Chondrocyte (in vitro differentiated cells): ENCODE data around the gene ASTN2. TPM values are rescaled to one million over a fixed set of nuclear protein-coding genes. Genes with fewer than 3 reads are reported as not detected.

Source experiments
- DNase-seq: peaks from one replicate; pipeline ENCODE4 v3.0.0; 2021; ENCODE audit warnings: mixed read lengths, low spot score
- H3K27ac Mint-ChIP-seq: one replicate; pipeline ENCODE4 v1.8.0; 2021; ENCODE audit warnings: mild to moderate bottlenecking, moderate library complexity, mixed read lengths; ENCODE audit not compliant: unreplicated experiment
- H3K27me3 Mint-ChIP-seq: 2 replicates; pipeline ENCODE4 v1.8.0; 2021; ENCODE audit warnings: low read depth, mixed read lengths
- H3K36me3 Mint-ChIP-seq: 2 replicates; pipeline ENCODE4 v1.8.0; 2021; ENCODE audit warnings: low read depth, mixed read lengths
- H3K4me1 Mint-ChIP-seq: 2 replicates; pipeline ENCODE4 v1.8.0; 2021; ENCODE audit warnings: low read depth, mild to moderate bottlenecking, mixed read lengths
- H3K4me3 Mint-ChIP-seq: one replicate; pipeline ENCODE4 v1.8.0; 2021; ENCODE audit warnings: mild to moderate bottlenecking, moderate library complexity, mixed read lengths; ENCODE audit not compliant: unreplicated experiment
- H3K9me3 Mint-ChIP-seq: 2 replicates; pipeline ENCODE4 v1.8.0; 2021; ENCODE audit warnings: low read depth, mixed read lengths
- total RNA-seq: library from RNA; stranded (reverse); gene quantifications from 3 replicates; pipeline ENCODE4 v1.2.1, GENCODE V29; 2021
- TF ChIP-seq, protein P1 (sequence below): fragments of 200-600 bp; sonication (generic); IDR thresholded peaks from 2 replicates; pipeline ENCODE4 v1.5.0; 2021; ENCODE audit warnings: antibody characterized with exemption, mild to moderate bottlenecking, moderate library complexity

The ASTN2 gene
- total RNA-seq, 1 donor from 2014 or later: 3.6 TPM

DNA sequence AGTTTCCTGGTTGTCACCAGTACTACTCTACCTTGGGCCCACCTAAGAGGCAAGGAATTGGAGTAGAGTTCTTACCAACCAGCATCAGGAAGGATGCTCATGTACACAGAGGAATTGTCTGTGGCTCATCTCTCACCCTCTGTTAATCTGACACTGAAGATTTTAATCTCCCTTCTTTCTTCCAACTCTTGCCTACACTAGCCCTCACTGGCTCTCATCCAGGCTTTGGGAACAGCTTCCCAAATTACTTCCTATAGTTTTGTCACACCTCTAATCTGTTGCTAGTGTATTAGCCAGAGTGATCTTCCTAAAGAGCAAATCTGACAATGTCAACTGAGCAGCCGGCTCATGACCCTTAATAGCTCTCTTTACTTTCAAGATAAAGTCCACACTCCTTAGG lies 946.5 kb downstream of the ASTN2 start:
- TF ChIP-seq, protein P1, sequence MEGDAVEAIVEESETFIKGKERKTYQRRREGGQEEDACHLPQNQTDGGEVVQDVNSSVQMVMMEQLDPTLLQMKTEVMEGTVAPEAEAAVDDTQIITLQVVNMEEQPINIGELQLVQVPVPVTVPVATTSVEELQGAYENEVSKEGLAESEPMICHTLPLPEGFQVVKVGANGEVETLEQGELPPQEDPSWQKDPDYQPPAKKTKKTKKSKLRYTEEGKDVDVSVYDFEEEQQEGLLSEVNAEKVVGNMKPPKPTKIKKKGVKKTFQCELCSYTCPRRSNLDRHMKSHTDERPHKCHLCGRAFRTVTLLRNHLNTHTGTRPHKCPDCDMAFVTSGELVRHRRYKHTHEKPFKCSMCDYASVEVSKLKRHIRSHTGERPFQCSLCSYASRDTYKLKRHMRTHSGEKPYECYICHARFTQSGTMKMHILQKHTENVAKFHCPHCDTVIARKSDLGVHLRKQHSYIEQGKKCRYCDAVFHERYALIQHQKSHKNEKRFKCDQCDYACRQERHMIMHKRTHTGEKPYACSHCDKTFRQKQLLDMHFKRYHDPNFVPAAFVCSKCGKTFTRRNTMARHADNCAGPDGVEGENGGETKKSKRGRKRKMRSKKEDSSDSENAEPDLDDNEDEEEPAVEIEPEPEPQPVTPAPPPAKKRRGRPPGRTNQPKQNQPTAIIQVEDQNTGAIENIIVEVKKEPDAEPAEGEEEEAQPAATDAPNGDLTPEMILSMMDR: no peak
- no peak for DNase-seq
- peaks cover 52% of the 10 kb centered on the region for H3K4me1 Mint-ChIP-seq
- H3K4me3 Mint-ChIP-seq: no peak overlapping the region
- H3K36me3 Mint-ChIP-seq: no peaks in the 10 kb centered on the region
- H3K9me3 Mint-ChIP-seq: no peaks in the 10 kb centered on the region
- H3K27me3 Mint-ChIP-seq: no peaks in the 10 kb centered on the region
- no peak overlapping the region for H3K27ac Mint-ChIP-seq

DNA sequence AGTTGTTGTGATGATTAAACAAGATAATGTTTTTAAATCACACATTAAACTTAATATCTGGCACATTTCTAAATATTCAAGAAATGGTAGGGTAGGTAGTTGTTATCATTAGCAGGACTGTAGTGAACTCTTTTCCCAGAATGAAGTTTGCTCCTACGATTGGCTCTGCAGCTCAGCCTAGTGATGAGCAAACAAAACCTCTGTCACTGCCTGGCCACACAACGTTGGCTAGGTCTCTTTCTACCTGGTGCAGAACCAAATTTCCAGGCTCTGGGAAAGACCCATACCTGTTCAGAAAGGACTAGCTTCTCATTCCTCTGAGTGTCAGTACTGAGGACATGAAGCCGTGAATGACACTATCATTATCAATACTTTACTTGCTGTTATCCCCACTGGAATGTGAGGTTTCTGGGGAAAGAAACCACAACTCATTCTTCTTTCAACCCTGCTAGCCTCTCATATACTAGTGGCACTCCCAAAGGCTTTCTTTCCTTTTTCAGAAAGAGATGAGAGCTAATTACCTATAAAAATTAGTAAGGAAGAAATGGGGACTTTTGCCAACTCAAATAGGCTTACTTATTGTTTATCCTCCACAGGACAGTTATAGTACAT lies 947.0 kb downstream of the ASTN2 start:
- Mint-ChIP-seq H3K4me3 (no peak overlapping the region), H3K27ac (no peak overlapping the region)

DNA sequence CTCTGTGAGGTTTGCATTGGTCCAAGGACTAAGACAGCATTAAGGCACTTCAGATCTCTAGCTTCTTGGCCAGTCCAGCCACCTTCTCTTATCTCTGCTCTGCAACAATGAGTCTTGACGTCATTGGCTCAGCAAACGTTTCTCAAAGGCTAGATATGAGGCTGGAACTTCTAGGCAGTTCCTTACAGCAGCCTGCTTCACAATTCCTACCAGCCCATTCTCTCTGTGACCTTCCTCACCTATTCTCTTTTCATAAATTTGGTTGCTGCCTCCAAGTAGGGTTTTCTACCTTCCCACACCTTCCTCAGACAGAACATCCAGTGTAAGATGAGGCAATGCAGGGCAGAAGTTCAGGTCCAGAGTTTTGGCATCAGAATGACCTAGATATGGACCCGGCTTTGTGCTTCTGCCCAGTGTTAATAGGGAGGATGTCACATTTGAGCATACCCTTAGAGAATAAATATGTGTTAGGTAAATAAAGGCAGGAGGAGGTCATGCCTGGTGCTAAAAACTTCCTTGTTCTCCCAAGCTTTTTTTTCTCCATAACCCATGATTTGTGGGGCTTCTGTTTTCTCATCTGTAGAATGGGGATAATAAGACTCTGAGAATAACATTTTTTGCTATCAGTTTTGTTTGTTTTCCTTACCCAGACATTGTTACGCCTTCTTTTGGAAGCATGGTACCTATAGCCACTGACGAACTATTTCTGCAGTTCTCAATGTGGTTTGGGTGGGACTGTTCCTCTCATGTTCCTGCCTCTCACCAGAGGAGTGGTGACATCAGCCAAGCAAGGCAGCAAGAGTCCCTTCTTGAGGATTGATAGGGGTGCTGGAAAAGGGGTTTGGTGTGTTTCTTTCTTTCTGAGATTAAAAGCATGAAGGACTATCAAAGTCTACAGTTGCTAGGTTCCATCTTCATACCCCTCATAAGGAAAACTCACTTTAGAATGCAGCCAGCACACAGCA lies 948.3 kb downstream of the ASTN2 start:
- H3K4me1 Mint-ChIP-seq: peaks cover 39% of the 10 kb centered on the region
- no peak for DNase-seq
- H3K4me3 Mint-ChIP-seq: no peak overlapping the region
- H3K9me3 Mint-ChIP-seq: no peaks in the 10 kb centered on the region
- no peak overlapping the region for H3K27ac Mint-ChIP-seq
- no peaks in the 10 kb centered on the region for H3K36me3 Mint-ChIP-seq
- H3K27me3 Mint-ChIP-seq: no peaks in the 10 kb centered on the region
- TF ChIP-seq, protein P1: no peak

More for the DNA sequence above, 947.0 kb downstream of the ASTN2 start:
- H3K4me1 Mint-ChIP-seq: peaks cover 48% of the 10 kb centered on the region
- DNase-seq: no peak
- no peaks in the 10 kb centered on the region for H3K27me3 Mint-ChIP-seq
- no peaks in the 10 kb centered on the region for H3K9me3 Mint-ChIP-seq
- TF ChIP-seq, protein P1: no peak
- H3K36me3 Mint-ChIP-seq: no peaks in the 10 kb centered on the region

DNA sequence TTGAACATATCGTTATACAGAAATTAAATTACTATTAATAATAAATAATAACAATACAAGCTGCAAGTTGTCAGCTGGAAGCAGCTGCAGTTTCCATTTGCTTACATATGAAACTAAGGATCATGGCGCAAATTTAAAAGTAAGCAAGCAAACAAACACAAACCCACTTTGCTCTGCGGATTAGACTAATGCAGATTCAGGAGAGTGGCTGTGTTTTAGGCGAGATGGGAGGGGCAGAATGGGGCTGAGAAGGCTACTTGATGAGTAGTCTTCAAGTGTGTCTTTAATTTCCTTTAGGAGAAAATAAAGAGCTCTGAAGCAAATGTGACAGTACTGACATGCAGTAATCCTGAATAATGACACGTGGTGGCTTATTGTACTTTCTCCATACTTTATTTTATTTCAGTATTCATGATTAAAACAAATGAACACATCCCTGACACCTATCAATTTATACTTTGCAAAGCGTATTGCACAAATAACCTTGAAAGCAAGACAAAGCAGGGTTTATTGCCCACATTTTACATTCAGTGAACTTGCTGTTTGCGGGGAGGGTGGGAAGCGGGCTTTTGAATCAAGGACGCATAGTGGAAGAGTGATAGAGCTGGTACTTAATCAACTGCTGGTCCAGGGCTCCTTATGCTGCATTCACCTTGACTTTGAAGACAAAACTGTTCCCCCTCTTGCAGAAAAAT lies 949.1 kb downstream of the ASTN2 start:
- no peak overlapping the region for H3K27ac Mint-ChIP-seq
- no peaks in the 10 kb centered on the region for H3K36me3 Mint-ChIP-seq
- no peak overlapping the region for H3K4me3 Mint-ChIP-seq
- no peak for DNase-seq
- TF ChIP-seq, protein P1: no peak
- no peaks in the 10 kb centered on the region for H3K9me3 Mint-ChIP-seq
- peaks cover 31% of the 10 kb centered on the region for H3K4me1 Mint-ChIP-seq
- H3K27me3 Mint-ChIP-seq: no peaks in the 10 kb centered on the region

DNA sequence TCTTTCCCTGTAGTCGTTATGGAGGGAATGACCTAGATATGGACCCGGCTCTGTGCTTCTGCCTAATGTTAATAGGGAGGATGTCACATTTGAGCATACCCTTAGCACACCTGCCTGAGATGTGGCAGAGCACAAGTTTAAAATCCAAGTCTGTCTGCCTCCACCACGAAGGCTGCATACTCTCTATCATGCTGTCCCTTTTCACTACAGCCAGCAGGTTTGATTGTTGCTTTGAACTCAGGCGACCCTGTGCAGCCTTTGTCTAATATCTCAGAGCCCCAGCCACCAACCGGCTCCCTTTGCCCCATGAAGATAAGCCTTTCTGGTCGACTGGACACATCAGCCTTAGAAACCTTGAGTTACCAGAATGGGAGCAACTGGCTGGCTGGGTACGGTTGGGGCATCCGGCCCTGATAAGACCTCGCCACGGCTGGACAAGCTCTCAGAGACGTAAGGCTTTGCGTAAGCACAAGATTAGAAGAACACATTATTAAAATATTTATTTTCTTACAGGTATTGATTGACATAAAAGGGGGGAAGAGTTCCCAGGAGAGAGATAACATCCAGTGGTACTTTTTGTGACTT lies 949.8 kb downstream of the ASTN2 start:
- no peaks in the 10 kb centered on the region for H3K36me3 Mint-ChIP-seq
- no peaks in the 10 kb centered on the region for H3K27me3 Mint-ChIP-seq
- H3K4me3 Mint-ChIP-seq: no peak overlapping the region
- TF ChIP-seq, protein P1: no peak
- DNase-seq: no peak
- H3K4me1 Mint-ChIP-seq: peaks cover 24% of the 10 kb centered on the region
- H3K9me3 Mint-ChIP-seq: no peaks in the 10 kb centered on the region
- H3K27ac Mint-ChIP-seq: no peak overlapping the region
